Upper lobe of left lung (tissue), 6 donors: ENCODE data around the gene TMEM181. TPM values are rescaled to one million over a fixed set of nuclear protein-coding genes. Genes with fewer than 3 reads are reported as not detected.

ENCODE experiments used
- ATAC-seq, 2 donors: fragments of 200-7000 bp; cut with Tn5 transposase; one replicate each; pipeline ENCODE4 v1.9.1; 2022; ENCODE audit warnings: mild to moderate bottlenecking in 2 of 2, moderate library complexity in 2 of 2; ENCODE audit not compliant: low FRiP score in 2 of 2
- DNase-seq, 2 donors: peaks; one replicate each; pipeline ENCODE4 v3.0.0-alpha.2; 2019 to 2020
- H3K27ac ChIP-seq, 4 donors: fragments of 200-600 bp; sonication (generic); one replicate each; pipeline ENCODE4 v1.5.1; 2016 to 2019
- H3K27me3 ChIP-seq, 4 donors: fragments of 200-600 bp; sonication (generic); one replicate each; pipeline ENCODE4 v1.5.1; 2017 to 2019
- H3K36me3 ChIP-seq, 4 donors: fragments of 200-600 bp; sonication (generic); one replicate each; pipeline ENCODE4 v1.5.1; 2016 to 2019
- H3K4me1 ChIP-seq, 4 donors: fragments of 200-600 bp; sonication (generic); one replicate each; pipeline ENCODE4 v1.5.1; 2018 to 2019
- H3K4me3 ChIP-seq, 4 donors: fragments of 200-600 bp; sonication (generic); one replicate each; pipeline ENCODE4 v1.5.1; 2017 to 2019; ENCODE audit warnings: mild to moderate bottlenecking in 2 of 4, moderate library complexity in 1 of 4
- H3K9me3 ChIP-seq, 4 donors: fragments of 200-600 bp; sonication (generic); one replicate each; pipeline ENCODE4 v1.5.1; 2018 to 2019
- CTCF ChIP-seq, 6 experiments: fragments of 450-650 bp in 4 of 6; fragments of 200-600 bp in 2 of 6; sonication (generic) in 2 of 6; IDR thresholded peaks; one replicate each; pipeline ENCODE4 v1.5.1; 2016 to 2019; ENCODE audit warnings: antibody characterized with exemption in 6 of 6
- EP300 ChIP-seq, 4 donors: sonication (generic); formaldehyde crosslinking; IDR thresholded peaks; one replicate each; pipeline ENCODE4 v1.5.1; 2017; ENCODE audit warnings: antibody characterized with exemption in 4 of 4, control low read depth in 2 of 4
- POLR2A ChIP-seq, 4 donors: fragments of 450-650 bp; IDR thresholded peaks; one replicate each; pipeline ENCODE4 v1.5.1; 2016 to 2017; ENCODE audit warnings: antibody characterized with exemption in 4 of 4, mild to moderate bottlenecking in 2 of 4
- POLR2AphosphoS5 ChIP-seq, 2 donors: sonication (generic); formaldehyde crosslinking; IDR thresholded peaks; one replicate each; pipeline ENCODE4 v1.5.1; 2017; ENCODE audit warnings: antibody characterized with exemption in 2 of 2
- WGBS, 2 donors: methylation state at CpG; one replicate each; pipeline ENCODE4 v1.1.5; 2017 to 2018; 5-methylcytosine and 5-hydroxymethylcytosine counted together
- total RNA-seq, 6 donors: library from RNA; depleted of rRNA in 4 of 6; stranded (reverse); fragments of >200 nt in 4 of 6; gene quantifications; one replicate each; pipeline versions ENCODE4 v1.1.0 to v1.2.1, GENCODE V29; 2016 to 2021
- donor health status: DM: no; HTN: no; CAD: no; lungs with moderate emphysema.
- donor health status: DM: no; HTN: yes; CAD: no; lungs with severe emphysema.

TMEM181 gene
- total RNA-seq, 6 donors from 2014 or later = 11.5 to 27.6 (median 18.9) TPM

DNA sequence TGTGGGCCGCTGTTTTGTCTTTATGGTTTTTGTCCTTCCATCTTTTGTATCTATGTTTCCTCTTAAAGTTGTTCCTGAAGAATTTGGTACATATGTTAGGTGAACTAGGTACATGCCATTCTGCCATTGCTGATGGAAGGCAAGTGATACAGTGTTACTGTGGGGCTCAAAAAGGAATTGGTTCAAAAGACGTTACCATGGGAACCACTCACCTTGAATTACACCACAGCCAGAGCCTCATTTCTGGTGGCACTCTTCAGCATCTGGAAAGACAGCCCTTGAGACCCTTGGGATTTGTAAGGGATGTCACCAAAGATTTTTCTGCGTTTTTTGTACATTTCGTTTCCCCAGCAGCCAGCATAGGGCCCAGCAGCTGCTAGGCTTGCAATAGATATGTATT is 31.9 kb downstream of the TMEM181 start:
- ATAC-seq = no peak
- TF ChIP-seq POLR2AphosphoS5 (IDR thresholded peaks at IDR 0.05) (no peak), EP300 (IDR thresholded peaks at IDR 0.05) (no peak), CTCF (IDR thresholded peaks at IDR 0.05) (no peak), POLR2A (IDR thresholded peaks at IDR 0.05) (no peak)
- DNase-seq = no peak
- Histone ChIP-seq H3K27ac (no peak overlapping the region), H3K27me3 (no peaks in the 10 kb centered on the region), H3K4me1 (no peaks in the 10 kb centered on the region), H3K36me3 (peaks cover 8 to 79% (median 56%) of the 10 kb centered on the region in 4 donors), H3K9me3 (no peaks in the 10 kb centered on the region), H3K4me3 (no peak overlapping the region)
- WGBS, 2 donors = 94 to 97% methylated on average over 4 of the region's 4 CpGs

DNA sequence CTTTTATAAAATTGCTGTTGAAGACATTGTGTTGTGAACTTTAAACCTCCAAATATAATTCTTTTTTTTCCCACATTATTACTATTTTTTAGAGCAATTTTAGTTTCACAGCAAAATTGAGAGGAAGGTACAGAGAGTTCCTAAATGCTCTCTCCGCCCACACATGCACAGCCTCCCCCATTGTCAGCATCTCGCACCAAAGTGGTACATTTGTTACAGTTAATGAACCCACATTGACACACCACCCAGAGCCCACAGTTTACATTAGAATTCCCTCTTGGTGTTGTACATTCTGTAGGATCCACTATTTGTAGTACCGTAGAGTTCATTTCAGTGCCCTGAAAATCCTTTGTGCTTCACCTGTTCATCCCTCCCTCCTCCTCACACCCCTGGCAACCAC is 33.8 kb downstream of the TMEM181 start:
- no peaks in the 10 kb centered on the region for H3K9me3 ChIP-seq
- ATAC-seq (no peak), DNase-seq (no peak)
- WGBS, 2 donors = 96 to 97% methylated on average over 3 of the region's 3 CpGs
- no peaks in the 10 kb centered on the region for H3K27me3 ChIP-seq
- H3K4me1 ChIP-seq = no peaks in the 10 kb centered on the region
- H3K36me3 ChIP-seq = peaks cover 6 to 76% (median 58%) of the 10 kb centered on the region in 4 donors
- no peak overlapping the region for H3K27ac ChIP-seq
- no peak overlapping the region for H3K4me3 ChIP-seq
- TF ChIP-seq CTCF (IDR thresholded peaks at IDR 0.05) = no peak
- TF ChIP-seq POLR2A (IDR thresholded peaks at IDR 0.05) = no peak
- no peak for TF ChIP-seq POLR2AphosphoS5 (IDR thresholded peaks at IDR 0.05)
- no peak for TF ChIP-seq EP300 (IDR thresholded peaks at IDR 0.05)

DNA sequence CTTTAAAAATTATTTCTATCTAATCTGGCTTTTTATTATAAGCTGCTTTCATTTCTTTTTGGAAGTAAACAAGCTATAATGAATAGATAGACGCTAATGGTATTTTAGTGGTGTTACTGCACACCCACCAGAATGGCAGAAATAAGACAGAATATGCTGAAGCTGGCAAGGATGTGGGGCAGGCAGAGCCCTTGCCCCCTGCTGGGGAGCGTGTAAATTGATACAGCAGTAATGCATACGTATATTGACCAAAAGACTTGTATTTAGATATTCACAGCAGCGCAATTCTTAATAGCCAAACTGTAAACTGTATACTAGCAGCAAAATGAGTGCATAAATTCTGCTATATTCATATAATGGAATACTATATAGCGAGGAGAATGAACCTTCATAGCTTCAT is 35.3 kb downstream of the TMEM181 start:
- no peak for ATAC-seq
- DNase-seq = no peak
- no peaks in the 10 kb centered on the region for H3K9me3 ChIP-seq
- no peaks in the 10 kb centered on the region for H3K4me1 ChIP-seq
- H3K4me3 ChIP-seq = no peak overlapping the region
- TF ChIP-seq POLR2AphosphoS5 (IDR thresholded peaks at IDR 0.05) (no peak), CTCF (IDR thresholded peaks at IDR 0.05) (peak in 1 of 6 experiments; percentile 11)
- H3K27me3 ChIP-seq = no peaks in the 10 kb centered on the region
- peaks cover 0 to 75% (median 56%) of the 10 kb centered on the region in 4 donors for H3K36me3 ChIP-seq
- no peak overlapping the region for H3K27ac ChIP-seq
- WGBS, 2 donors = 89 to 95% methylated on average over 5 of the region's 5 CpGs

DNA sequence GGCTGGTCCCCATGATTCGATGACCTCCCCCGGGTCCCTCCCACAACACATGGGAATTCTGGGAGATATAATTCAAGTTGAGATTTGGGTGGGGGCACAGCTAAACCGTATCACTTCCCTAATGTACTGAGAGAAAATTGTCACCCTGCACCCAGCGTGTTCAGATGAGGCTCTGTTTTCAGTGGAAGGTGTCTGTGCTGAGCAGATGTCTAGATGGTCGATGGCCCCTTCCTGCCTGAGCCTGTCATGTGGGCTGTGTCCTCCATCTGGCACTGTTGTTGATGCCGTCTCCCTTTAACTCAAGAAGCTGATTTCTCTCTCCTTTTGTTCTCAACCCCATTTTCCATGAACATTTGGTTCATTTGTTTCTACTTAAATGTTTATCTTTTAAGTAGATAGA is 37.0 kb downstream of the TMEM181 start:
- peaks cover 0 to 66% (median 43%) of the 10 kb centered on the region in 4 donors for H3K36me3 ChIP-seq
- ATAC-seq (no peak), DNase-seq (no peak)
- H3K9me3 ChIP-seq = no peaks in the 10 kb centered on the region
- H3K27me3 ChIP-seq = no peaks in the 10 kb centered on the region
- TF ChIP-seq POLR2AphosphoS5 (IDR thresholded peaks at IDR 0.05) = no peak
- TF ChIP-seq CTCF (IDR thresholded peaks at IDR 0.05) = no peak
- no peak for TF ChIP-seq EP300 (IDR thresholded peaks at IDR 0.05)
- TF ChIP-seq POLR2A (IDR thresholded peaks at IDR 0.05) = no peak
- no peak overlapping the region for H3K4me3 ChIP-seq
- H3K27ac ChIP-seq = no peak overlapping the region
- no peaks in the 10 kb centered on the region for H3K4me1 ChIP-seq
- WGBS, 2 donors = 83 to 85% methylated on average over 6 of the region's 6 CpGs

- DNase-seq = no peak
- TF ChIP-seq POLR2A (IDR thresholded peaks at IDR 0.05) (no peak), EP300 (IDR thresholded peaks at IDR 0.05) (no peak), POLR2AphosphoS5 (IDR thresholded peaks at IDR 0.05) (no peak), CTCF (IDR thresholded peaks at IDR 0.05) (no peak)
- no peak for ATAC-seq
- Histone ChIP-seq H3K9me3 (no peaks in the 10 kb centered on the region), H3K36me3 (peaks cover 0 to 58% (median 37%) of the 10 kb centered on the region in 4 donors), H3K4me3 (no peak overlapping the region), H3K27ac (no peak overlapping the region), H3K27me3 (no peaks in the 10 kb centered on the region), H3K4me1 (no peaks in the 10 kb centered on the region)
- WGBS, 2 donors = 89 to 93% methylated on average over 4 of the region's 4 CpGs
Observed at GRCh38 chr6:158597565-158597964, 37.7 kb downstream of the TMEM181 start.
